Heart right ventricle (tissue), 16 donors: ENCODE results near the gene GADD45B. TPM values are rescaled to one million over a fixed set of nuclear protein-coding genes. Genes with fewer than 3 reads are reported as not detected.

ENCODE experiments used
- ATAC-seq, 8 donors: fragments of 200-7000 bp; cut with Tn5 transposase; one replicate each; pipeline ENCODE4 v1.9.1; 2020; ENCODE audit warnings: mild to moderate bottlenecking in 8 of 8, moderate library complexity in 8 of 8, moderate number of reproducible peaks in 1 of 8
- DNase-seq, 2 donors: peaks; one replicate each; pipeline ENCODE4 v3.0.0-alpha.2; 2020
- H3K27ac ChIP-seq, 10 donors: fragments of 200-600 bp; sonication (generic) in 2 of 10; one replicate each; pipeline versions ENCODE4 v1.5.0 to v1.8.0; 2020 to 2022; ENCODE audit warnings: mild to moderate bottlenecking in 3 of 10
- H3K27me3 ChIP-seq, 7 donors: fragments of 200-600 bp; one replicate each; pipeline ENCODE4 v1.8.0; 2021 to 2022; ENCODE audit warnings: mild to moderate bottlenecking in 2 of 7
- H3K36me3 ChIP-seq, 9 donors: fragments of 200-600 bp; sonication (generic) in 1 of 9; one replicate each; pipeline versions ENCODE4 v1.5.0 to v1.8.0; 2020 to 2022; ENCODE audit warnings: mild to moderate bottlenecking in 2 of 9
- H3K4me1 ChIP-seq, 9 donors: fragments of 200-600 bp; sonication (generic) in 1 of 9; one replicate each; pipeline versions ENCODE4 v1.5.0 to v1.8.0; 2020 to 2022; ENCODE audit warnings: mild to moderate bottlenecking in 4 of 9
- H3K4me3 ChIP-seq, 10 donors: fragments of 200-600 bp; sonication (generic) in 2 of 10; one replicate each; pipeline versions ENCODE4 v1.5.0 to v1.8.0; 2020 to 2022; ENCODE audit warnings: mild to moderate bottlenecking in 7 of 10, moderate library complexity in 2 of 10
- H3K9me3 ChIP-seq, 11 donors: fragments of 200-600 bp in 10 of 11; sonication (generic) in 2 of 11; one replicate each; pipeline versions ENCODE4 v1.5.0 to v1.8.0; 2013 to 2022; ENCODE audit warnings: mild to moderate bottlenecking in 2 of 11, control low read depth in 1 of 11, moderate library complexity in 1 of 11
- WGBS, 2 donors: extraction: QIAGEN DNeasy Blood & Tissue Kit; methylation state at CpG; one replicate each; pipeline ENCODE4 v1.1.7; 2013; ENCODE audit warnings: inconsistent platforms in 1 of 2; 5-methylcytosine and 5-hydroxymethylcytosine counted together
- intact Hi-C, 10 donors: fragments of 100-400 bp; cut with DNase I; formaldehyde crosslinking; loops; one replicate each; pipeline versions ENCODE4 v1.11.1 to v1.14.2; 2022
- polyA plus RNA-seq, 2 donors: library from polyadenylated mRNA; stranded (reverse); fragments of 200-250 nt; gene quantifications; one replicate each; pipeline ENCODE4 v1.2.3, GENCODE V29; 2013
- total RNA-seq, 10 donors: library from RNA; stranded (reverse); fragmentation: NEBNext Ultra II Directional in 3 of 10; extraction: Animal tissue kit (Norgen Biotek cat#: 25700) in 3 of 10; gene quantifications; one replicate each; pipeline versions ENCODE4 v1.2.1 to v1.2.4, GENCODE V29; 2021 to 2023
- TF ChIP-seq, protein P1 (sequence below), 9 donors: fragments of 200-600 bp; sonication (generic) in 2 of 9; IDR thresholded peaks; one replicate each; pipeline versions ENCODE4 v1.5.0 to v1.8.0; 2021 to 2022; ENCODE audit warnings: antibody characterized with exemption in 9 of 9, mild to moderate bottlenecking in 5 of 9, moderate library complexity in 1 of 9
- donor health status: Arrhythmogenic right ventricular cardiomyopathy.
- donor health status: ischemic (EF 13 %, LVEDD 7.1; RV severe dilation, severe dysfunction).
- donor health status: healthy with polysubstance abuse.
- donor health status: DM: no; HTN: yes; CAD: no.
- donor health status: DM: no; HTN: no; CAD: no.
- donor health status: ischemic (EF 25% LVEDD 6.9; RV normal size, moderate dysfunction).
- donor health status: ischemic (EF 25% LVEDD 5.7; RV mildly dilated, moderate dysfunction).
- donor health status: healthy.
- donor health status: DM: yes; HTN: yes; CAD: no.
- donor health status: Ischemic cardiomyopathy.
- donor health status: ischemic (EF 35%, LVEDD 5.7; RV mildly dilated, moderate dysfunction).
- donor health status: nonischemic (EF 11% LVEDD 7.7; RV severe dilation, severe dysfunction).
- donor health status: DM: yes; HTN: yes; CAD: no.
- donor health status: PGD.
- donor health status: ischemic (EF 29% LVEDD 5.4; RV normal size, mild dysfunction).
- donor health status: nonischemic (EF 23%, LVEDD 6.1; RV moderate dilation, normal function).

Gene GADD45B
- total and polyA plus RNA-seq, 12 donors, result 19.6 to 297 (median 37.8) TPM

GRCh38 chr19:2441096-2441752 is 34.7 kb upstream of the GADD45B start:
- Histone ChIP-seq H3K9me3 (no peaks in the 10 kb centered on the region), H3K36me3 (peaks cover 0 to 62% (median 15%) of the 10 kb centered on the region in 9 donors), H3K27ac (no peak overlapping the region), H3K4me1 (no peaks in the 10 kb centered on the region), H3K27me3 (no peaks in the 10 kb centered on the region), H3K4me3 (no peak overlapping the region)
- TF ChIP-seq, protein P1, sequence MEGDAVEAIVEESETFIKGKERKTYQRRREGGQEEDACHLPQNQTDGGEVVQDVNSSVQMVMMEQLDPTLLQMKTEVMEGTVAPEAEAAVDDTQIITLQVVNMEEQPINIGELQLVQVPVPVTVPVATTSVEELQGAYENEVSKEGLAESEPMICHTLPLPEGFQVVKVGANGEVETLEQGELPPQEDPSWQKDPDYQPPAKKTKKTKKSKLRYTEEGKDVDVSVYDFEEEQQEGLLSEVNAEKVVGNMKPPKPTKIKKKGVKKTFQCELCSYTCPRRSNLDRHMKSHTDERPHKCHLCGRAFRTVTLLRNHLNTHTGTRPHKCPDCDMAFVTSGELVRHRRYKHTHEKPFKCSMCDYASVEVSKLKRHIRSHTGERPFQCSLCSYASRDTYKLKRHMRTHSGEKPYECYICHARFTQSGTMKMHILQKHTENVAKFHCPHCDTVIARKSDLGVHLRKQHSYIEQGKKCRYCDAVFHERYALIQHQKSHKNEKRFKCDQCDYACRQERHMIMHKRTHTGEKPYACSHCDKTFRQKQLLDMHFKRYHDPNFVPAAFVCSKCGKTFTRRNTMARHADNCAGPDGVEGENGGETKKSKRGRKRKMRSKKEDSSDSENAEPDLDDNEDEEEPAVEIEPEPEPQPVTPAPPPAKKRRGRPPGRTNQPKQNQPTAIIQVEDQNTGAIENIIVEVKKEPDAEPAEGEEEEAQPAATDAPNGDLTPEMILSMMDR (IDR thresholded peaks at IDR 0.05), result no peak
- intact Hi-C loops, result no loop called here
- WGBS, 2 donors, result 96 to 98% methylated on average over 26 of the region's 26 CpGs
- DNase-seq, result no peak
- ATAC-seq, result no peak

- H3K36me3 ChIP-seq, result peaks cover 0 to 48% (median under 1%) of the 10 kb centered on the region in 9 donors
- 93 to 97% methylated on average over 17 to 22 of the region's 22 CpGs for WGBS, 2 donors
- H3K9me3 ChIP-seq, result no peaks in the 10 kb centered on the region
- H3K27me3 ChIP-seq, result no peaks in the 10 kb centered on the region
- ATAC-seq (no peak), DNase-seq (no peak)
- no peaks in the 10 kb centered on the region for H3K4me1 ChIP-seq
- H3K27ac ChIP-seq, result no peak overlapping the region
- intact Hi-C loops, result no loop called here
- no peak overlapping the region for H3K4me3 ChIP-seq
- TF ChIP-seq, protein P1 (IDR thresholded peaks at IDR 0.05), result no peak
Measured at GRCh38 chr19:2443116-2443784, 32.7 kb upstream of the GADD45B start.

DNA sequence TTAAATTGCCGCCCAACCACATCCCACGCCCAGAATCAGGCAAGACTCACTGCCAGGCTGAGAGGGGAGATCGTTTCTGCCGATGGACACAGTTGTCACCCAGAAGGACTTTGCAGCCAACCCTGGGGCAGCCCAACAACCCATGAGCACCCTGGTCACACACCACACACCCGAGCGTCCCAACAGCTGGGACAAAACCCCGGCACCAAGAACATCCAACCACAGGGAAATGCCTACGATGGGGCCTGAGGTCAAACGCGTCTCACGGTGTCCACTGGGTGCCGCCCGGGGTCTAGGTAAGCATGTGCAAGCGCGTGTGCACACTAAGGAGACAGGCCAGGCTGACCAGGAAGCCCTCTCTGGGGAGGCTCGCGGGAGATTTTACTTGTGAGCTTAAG is 32.1 kb upstream of the GADD45B start:
- ATAC-seq (no peak), DNase-seq (no peak)
- 91% methylated on average over 17 of the region's 17 CpGs for WGBS, 2 donors
- no peak overlapping the region for H3K4me3 ChIP-seq
- H3K4me1 ChIP-seq, result no peaks in the 10 kb centered on the region
- H3K36me3 ChIP-seq, result peaks cover 0 to 43% (median 0%) of the 10 kb centered on the region in 9 donors
- H3K27ac ChIP-seq, result no peak overlapping the region
- no peaks in the 10 kb centered on the region for H3K27me3 ChIP-seq
- TF ChIP-seq, protein P1 (IDR thresholded peaks at IDR 0.05), result no peak
- H3K9me3 ChIP-seq, result no peaks in the 10 kb centered on the region
- intact Hi-C loops, result no loop called here

DNA sequence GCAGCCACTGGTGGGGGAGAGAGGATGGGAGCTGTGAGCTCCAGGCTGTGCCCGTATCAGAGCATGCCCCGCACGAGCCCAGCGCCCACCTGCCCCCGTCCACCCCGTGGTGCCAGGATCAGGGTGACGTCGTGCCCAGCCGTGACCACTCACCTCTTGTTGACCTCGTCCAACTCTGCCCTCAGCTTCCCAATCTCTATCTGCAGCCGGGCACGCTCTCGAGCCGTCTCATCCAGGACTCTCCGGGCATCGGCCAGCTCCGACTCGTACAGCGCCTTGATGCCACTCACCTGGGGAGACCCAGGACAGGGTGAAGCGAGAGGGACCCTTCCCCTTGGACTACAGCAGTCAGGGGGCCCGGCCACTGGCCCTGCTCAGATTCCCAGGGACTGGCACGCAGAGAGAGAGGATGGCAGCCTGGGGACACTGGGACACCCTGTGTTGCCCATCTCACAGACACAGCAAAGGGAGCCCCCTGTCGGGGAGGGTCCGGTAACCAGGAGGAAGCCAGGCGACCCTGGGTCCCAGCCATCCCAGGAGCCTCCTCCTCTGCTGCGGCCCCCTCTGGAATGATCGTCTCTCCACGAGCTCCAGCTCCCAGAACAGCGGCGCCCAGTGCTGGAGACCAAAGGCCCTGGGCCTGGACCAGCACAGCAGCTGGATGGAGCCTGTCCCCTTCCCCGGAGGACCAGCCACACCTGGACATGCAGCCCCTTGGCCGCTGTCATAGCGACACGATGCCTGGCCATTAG is 31.5 kb upstream of the GADD45B start:
- peaks cover 0 to 43% (median 0%) of the 10 kb centered on the region in 9 donors for H3K36me3 ChIP-seq
- no peak overlapping the region for H3K27ac ChIP-seq
- intact Hi-C loops, result no loop called here
- ATAC-seq, result peak in 1 of 8 donors; percentile 11
- H3K4me3 ChIP-seq, result no peak overlapping the region
- H3K9me3 ChIP-seq, result no peaks in the 10 kb centered on the region
- no peaks in the 10 kb centered on the region for H3K27me3 ChIP-seq
- no peak for DNase-seq
- no peaks in the 10 kb centered on the region for H3K4me1 ChIP-seq
- TF ChIP-seq, protein P1 (IDR thresholded peaks at IDR 0.05), result no peak
- 93 to 96% methylated on average over 34 of the region's 34 CpGs for WGBS, 2 donors
